Stomach (tissue), 9 donors: Measurements from ENCODE around the gene CTNNA1. TPM values are rescaled to one million over a fixed set of nuclear protein-coding genes. Genes with fewer than 3 reads are reported as not detected.

Source experiments
- DNase-seq, 2 donors: peaks; one replicate each; pipeline versions ENCODE4 v3.0.0 to v3.0.0-alpha.2; 2013 to 2019
- H3K27ac ChIP-seq, 5 donors: fragments of 200-600 bp in 4 of 5; sonication (generic) in 4 of 5; one replicate each; pipeline ENCODE4 v1.5.1; 2013 to 2019; ENCODE audit warnings: mild to moderate bottlenecking in 1 of 5, moderate library complexity in 1 of 5
- H3K27me3 ChIP-seq, 3 donors: fragments of 200-600 bp; sonication (generic); one replicate each; pipeline ENCODE4 v1.5.1; 2017 to 2019; ENCODE audit warnings: mixed run types in 1 of 3
- H3K36me3 ChIP-seq, 4 donors: fragments of 200-600 bp; sonication (generic); 1 replicate in 3 of 4; 2 replicates in 1 of 4; pipeline ENCODE4 v1.5.1; 2016 to 2019
- H3K4me1 ChIP-seq, 4 donors: fragments of 200-600 bp; sonication (generic); one replicate each; pipeline ENCODE4 v1.5.1; 2016 to 2019
- H3K4me3 ChIP-seq, 4 donors: fragments of 200-600 bp; sonication (generic) in 3 of 4; one replicate each; pipeline ENCODE4 v1.5.1; 2016 to 2019; ENCODE audit warnings: mild to moderate bottlenecking in 1 of 4
- H3K9me3 ChIP-seq, 4 donors: fragments of 200-600 bp; sonication (generic); one replicate each; pipeline ENCODE4 v1.5.1; 2016 to 2019
- EP300 ChIP-seq: sonication (generic); formaldehyde crosslinking; IDR thresholded peaks from one replicate; pipeline ENCODE4 v1.6.1; 2017; ENCODE audit warnings: antibody characterized with exemption
- POLR2A ChIP-seq, 4 donors: fragments of 450-650 bp; IDR thresholded peaks; one replicate each; pipeline ENCODE4 v1.6.1; 2016; ENCODE audit warnings: antibody characterized with exemption in 4 of 4, control low read depth in 2 of 4, mild to moderate bottlenecking in 1 of 4, moderate library complexity in 1 of 4
- POLR2AphosphoS5 ChIP-seq, 3 donors: sonication (generic); formaldehyde crosslinking; IDR thresholded peaks; one replicate each; pipeline ENCODE4 v1.6.1; 2016; ENCODE audit warnings: antibody characterized with exemption in 3 of 3
- WGBS, 5 donors: extraction: QIAGEN DNeasy Blood & Tissue Kit in 3 of 5; methylation state at CpG; one replicate each; pipeline versions ENCODE4 v1.1.5 to v1.1.7; 2013 to 2018; 5-methylcytosine and 5-hydroxymethylcytosine counted together
- intact Hi-C: fragments of 100-400 bp; cut with DNase I; formaldehyde crosslinking; loops from one replicate; pipeline ENCODE4 v1.15.1; 2023; ENCODE audit warnings: low total_unique reads
- polyA plus RNA-seq, 3 donors: library from polyadenylated mRNA; stranded (reverse); fragments of 200-250 nt; gene quantifications; one replicate each; pipeline ENCODE4 v1.2.3, GENCODE V29; 2013
- total RNA-seq, 5 donors: library from RNA; depleted of rRNA; stranded (reverse); fragments of >200 nt; gene quantifications; one replicate each; pipeline versions ENCODE4 v1.1.0 to v1.2.3, GENCODE V29; 2014 to 2016
- TF ChIP-seq, protein P1 (sequence below), 7 experiments: fragments of 450-650 bp in 4 of 7; fragments of 200-600 bp in 3 of 7; sonication (generic) in 3 of 7; IDR thresholded peaks; one replicate each; pipeline ENCODE4 v1.5.1; 2016 to 2019; ENCODE audit warnings: antibody characterized with exemption in 7 of 7, control low read depth in 2 of 7, mild to moderate bottlenecking in 1 of 7
- donor health status: healthy with polysubstance abuse.
- donor health status: Bipolar disorder and iron deficiency.
- donor health status: healthy.

The CTNNA1 gene
- total and polyA plus RNA-seq, 8 donors: 88.7 to 531 (median 214) TPM

DNA sequence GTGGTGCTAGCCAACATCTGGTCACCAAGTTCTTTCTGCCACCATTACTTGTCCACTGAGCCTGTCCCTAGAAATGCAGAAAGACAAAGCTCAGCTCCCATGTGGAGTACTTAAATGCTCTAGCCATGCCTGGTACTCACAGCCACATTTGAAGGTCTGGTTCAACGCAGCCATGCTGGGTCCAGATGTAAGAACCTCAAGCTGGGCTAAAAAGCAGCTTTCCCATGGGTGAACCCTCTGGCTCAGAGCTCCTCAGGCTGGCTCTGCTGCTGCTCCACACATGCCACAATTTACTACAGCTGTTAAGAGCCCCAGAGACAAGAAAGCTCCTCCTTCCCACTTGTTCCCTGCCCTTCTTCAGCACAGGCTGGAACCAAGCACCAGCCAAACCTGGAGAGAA, 219.0 kb downstream of the CTNNA1 start:
- no peaks in the 10 kb centered on the region for H3K36me3 ChIP-seq
- TF ChIP-seq POLR2AphosphoS5 (IDR thresholded peaks at IDR 0.05): no peak
- H3K9me3 ChIP-seq: no peaks in the 10 kb centered on the region
- intact Hi-C loops: no loop called here
- no peaks in the 10 kb centered on the region for H3K27me3 ChIP-seq
- H3K4me1 ChIP-seq: peaks cover 12 to 62% (median 37%) of the 10 kb centered on the region in 4 donors
- WGBS, 5 donors: 83 to 96% (median 94%) methylated on average over 1 of the region's 1 CpG
- H3K4me3 ChIP-seq: no peak overlapping the region
- no peak for DNase-seq
- H3K27ac ChIP-seq: no peak overlapping the region

DNA sequence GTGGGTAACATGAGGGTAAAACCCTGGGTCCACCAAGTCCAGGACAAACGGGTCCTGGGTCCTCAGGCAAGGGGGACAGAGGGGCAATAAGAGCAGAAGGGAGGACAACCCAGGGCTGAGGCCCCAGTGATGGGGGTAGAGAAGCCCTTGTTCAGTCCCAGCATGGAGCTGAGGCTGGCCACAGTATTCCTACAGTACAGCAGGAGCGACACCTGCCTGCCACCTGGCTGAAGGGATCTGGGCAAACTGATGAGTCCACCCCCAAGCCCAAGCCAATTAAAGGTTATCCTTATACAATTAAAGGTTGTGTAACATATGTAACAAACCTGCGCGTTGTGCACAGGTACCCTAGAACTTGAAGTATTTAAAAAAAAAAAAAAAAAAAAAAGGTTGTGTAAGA, 219.6 kb downstream of the CTNNA1 start:
- intact Hi-C loops: no loop called here
- no peak for DNase-seq
- Histone ChIP-seq H3K9me3 (no peaks in the 10 kb centered on the region), H3K27me3 (no peaks in the 10 kb centered on the region), H3K36me3 (no peaks in the 10 kb centered on the region), H3K4me1 (peaks cover 12 to 56% (median 34%) of the 10 kb centered on the region in 4 donors), H3K4me3 (no peak overlapping the region), H3K27ac (no peak overlapping the region)
- no peak for TF ChIP-seq POLR2A (IDR thresholded peaks at IDR 0.05)
- 85 to 91% (median 87%) methylated on average over 3 to 4 of the region's 4 CpGs for WGBS, 5 donors

GRCh38 chr5:138974227-138975063, 221.2 kb downstream of the CTNNA1 start:
- no peaks in the 10 kb centered on the region for H3K27me3 ChIP-seq
- 18 to 57% (median 34%) methylated on average over 8 of the region's 8 CpGs for WGBS, 5 donors
- DNase-seq: peak; percentile 78 to 80
- peak in 1 of 3 donors; percentile 60 for TF ChIP-seq POLR2AphosphoS5 (IDR thresholded peaks at IDR 0.05)
- no peak for TF ChIP-seq POLR2A (IDR thresholded peaks at IDR 0.05)
- no peak for TF ChIP-seq EP300
- TF ChIP-seq, protein P1, sequence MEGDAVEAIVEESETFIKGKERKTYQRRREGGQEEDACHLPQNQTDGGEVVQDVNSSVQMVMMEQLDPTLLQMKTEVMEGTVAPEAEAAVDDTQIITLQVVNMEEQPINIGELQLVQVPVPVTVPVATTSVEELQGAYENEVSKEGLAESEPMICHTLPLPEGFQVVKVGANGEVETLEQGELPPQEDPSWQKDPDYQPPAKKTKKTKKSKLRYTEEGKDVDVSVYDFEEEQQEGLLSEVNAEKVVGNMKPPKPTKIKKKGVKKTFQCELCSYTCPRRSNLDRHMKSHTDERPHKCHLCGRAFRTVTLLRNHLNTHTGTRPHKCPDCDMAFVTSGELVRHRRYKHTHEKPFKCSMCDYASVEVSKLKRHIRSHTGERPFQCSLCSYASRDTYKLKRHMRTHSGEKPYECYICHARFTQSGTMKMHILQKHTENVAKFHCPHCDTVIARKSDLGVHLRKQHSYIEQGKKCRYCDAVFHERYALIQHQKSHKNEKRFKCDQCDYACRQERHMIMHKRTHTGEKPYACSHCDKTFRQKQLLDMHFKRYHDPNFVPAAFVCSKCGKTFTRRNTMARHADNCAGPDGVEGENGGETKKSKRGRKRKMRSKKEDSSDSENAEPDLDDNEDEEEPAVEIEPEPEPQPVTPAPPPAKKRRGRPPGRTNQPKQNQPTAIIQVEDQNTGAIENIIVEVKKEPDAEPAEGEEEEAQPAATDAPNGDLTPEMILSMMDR (IDR thresholded peaks at IDR 0.05): no peak
- H3K36me3 ChIP-seq: no peaks in the 10 kb centered on the region
- H3K27ac ChIP-seq: peak overlapping the region; percentile 47 to 80 (median 72)
- H3K9me3 ChIP-seq: no peaks in the 10 kb centered on the region
- no peak overlapping the region for H3K4me3 ChIP-seq
- peaks cover 8 to 52% (median 32%) of the 10 kb centered on the region in 4 donors for H3K4me1 ChIP-seq
- intact Hi-C loops: no loop called here

GRCh38 chr5:138975098-138975847, 222.0 kb downstream of the CTNNA1 start:
- peak in 1 of 2 donors; percentile 79 for DNase-seq
- Histone ChIP-seq H3K36me3 (no peaks in the 10 kb centered on the region), H3K27me3 (no peaks in the 10 kb centered on the region), H3K9me3 (no peaks in the 10 kb centered on the region), H3K4me3 (no peak overlapping the region), H3K4me1 (peaks cover 8 to 49% (median 29%) of the 10 kb centered on the region in 4 donors), H3K27ac (peak overlapping the region in 4 of 5 donors; percentile 47 to 80 (median 73))
- intact Hi-C loops: no loop called here
- no peak for TF ChIP-seq EP300
- TF ChIP-seq, protein P1 (IDR thresholded peaks at IDR 0.05): no peak
- TF ChIP-seq POLR2AphosphoS5 (IDR thresholded peaks at IDR 0.05): no peak
- no peak for TF ChIP-seq POLR2A (IDR thresholded peaks at IDR 0.05)
- 75 to 85% (median 81%) methylated on average over 9 to 10 of the region's 10 CpGs for WGBS, 5 donors

- Histone ChIP-seq H3K4me1 (peaks cover 8 to 39% (median 22%) of the 10 kb centered on the region in 4 donors), H3K36me3 (no peaks in the 10 kb centered on the region), H3K4me3 (no peak overlapping the region), H3K9me3 (no peaks in the 10 kb centered on the region), H3K27me3 (no peaks in the 10 kb centered on the region), H3K27ac (no peak overlapping the region)
- WGBS, 5 donors: 70 to 100% (median 92%) methylated on average over 1 of the region's 1 CpG
- intact Hi-C loops: no loop called here
- DNase-seq: no peak
- TF ChIP-seq EP300 (no peak), POLR2A (IDR thresholded peaks at IDR 0.05) (no peak), POLR2AphosphoS5 (IDR thresholded peaks at IDR 0.05) (no peak)
- TF ChIP-seq, protein P1 (IDR thresholded peaks at IDR 0.05): no peak
These were observed 224.9 kb downstream of the CTNNA1 start for GRCh38 chr5:138978080-138978479.
